ENCODE data around the gene SERPINB12. TPM values are rescaled to one million over a fixed set of nuclear protein-coding genes. Genes with fewer than 3 reads are reported as not detected.

Gene SERPINB12
- total RNA-seq, 3 donors from 2014 or later: not detected

DNA sequence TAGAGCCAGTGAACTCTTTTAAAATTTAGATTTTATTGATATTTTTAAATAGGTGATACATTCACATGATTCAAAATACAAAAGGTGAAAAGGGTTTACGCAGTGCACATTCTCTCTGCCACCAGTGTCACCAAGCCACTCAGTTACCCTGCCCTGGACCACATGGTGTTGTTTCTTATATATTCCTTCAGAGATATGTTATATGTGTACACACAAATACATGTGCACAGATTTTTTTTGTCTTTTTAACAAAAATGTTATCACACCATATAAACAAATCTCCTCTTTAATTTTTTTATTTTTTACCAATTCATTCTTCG, 75.7 kb downstream of the SERPINB12 start:
- TF ChIP-seq POLR2A (IDR thresholded peaks at IDR 0.05) (no peak), CTCF (IDR thresholded peaks at IDR 0.05) (no peak), POLR2AphosphoS5 (IDR thresholded peaks at IDR 0.05) (no peak)
- H3K9me3 ChIP-seq: peaks cover 0 to 5% of the 10 kb centered on the region in 2 donors
- no peak overlapping the region for H3K27ac ChIP-seq
- H3K4me3 ChIP-seq: no peak overlapping the region
- intact Hi-C loops (cut with DNase I; ENCODE audit: low total_unique reads): no loop called here
- no peaks in the 10 kb centered on the region for H3K27me3 ChIP-seq
- DNase-seq (ENCODE audit: low spot score in 2 of 2): no peak
- H3K36me3 ChIP-seq: no peaks in the 10 kb centered on the region
- H3K4me1 ChIP-seq: no peaks in the 10 kb centered on the region

Other genes starting within 250 kb of the SERPINB12 start
- gene BCL2, start 222.6 kb upstream of the SERPINB12 start, total RNA-seq: 10 to 100 TPM; 41.3 to 82.5 (median 43.6) TPM
- 10 to 100 TPM; 41.6 to 53.0 (median 48.9) TPM for gene KDSR, start 175.2 kb upstream of the SERPINB12 start, total RNA-seq
- 10 to 100 TPM; 34.1 to 61.5 (median 35.7) TPM for gene VPS4B, start 119.9 kb upstream of the SERPINB12 start, total RNA-seq
- 10 to 100 TPM in 2 of 3 donors, not detected in 1; 12.6 to 17.4 TPM for gene SERPINB5, start 65.4 kb upstream of the SERPINB12 start, total RNA-seq
- not detected for gene SERPINB13, start 45.0 kb downstream of the SERPINB12 start, total RNA-seq
- gene SERPINB4, start 101.9 kb downstream of the SERPINB12 start, total RNA-seq: under 1 TPM in 1 of 3 donors, not detected in 2; 0.66 TPM
- not detected for gene SERPINB3, start 119.5 kb downstream of the SERPINB12 start, total RNA-seq
- not detected for gene SERPINB11, start 160.6 kb downstream of the SERPINB12 start, total RNA-seq
- gene SERPINB7, start 233.0 kb downstream of the SERPINB12 start, total RNA-seq: not detected